Gastroesophageal sphincter (tissue), 3 donors: ENCODE data around the gene MAPK8.

Experiments used
- EP300 ChIP-seq: sonication (generic); formaldehyde crosslinking; IDR thresholded peaks from one replicate; pipeline ENCODE4 v1.6.1; 2017; ENCODE audit warnings: antibody characterized with exemption, mild to moderate bottlenecking
- TF ChIP-seq, protein P1 (sequence below), 4 experiments: fragments of 200-600 bp in 2 of 4; fragments of 450-650 bp in 2 of 4; sonication (generic) in 1 of 4; IDR thresholded peaks; one replicate each; pipeline ENCODE4 v1.5.1; 2017 to 2019; ENCODE audit warnings: antibody characterized with exemption in 4 of 4, mild to moderate bottlenecking in 2 of 4, moderate library complexity in 2 of 4

- TF ChIP-seq, protein P1, sequence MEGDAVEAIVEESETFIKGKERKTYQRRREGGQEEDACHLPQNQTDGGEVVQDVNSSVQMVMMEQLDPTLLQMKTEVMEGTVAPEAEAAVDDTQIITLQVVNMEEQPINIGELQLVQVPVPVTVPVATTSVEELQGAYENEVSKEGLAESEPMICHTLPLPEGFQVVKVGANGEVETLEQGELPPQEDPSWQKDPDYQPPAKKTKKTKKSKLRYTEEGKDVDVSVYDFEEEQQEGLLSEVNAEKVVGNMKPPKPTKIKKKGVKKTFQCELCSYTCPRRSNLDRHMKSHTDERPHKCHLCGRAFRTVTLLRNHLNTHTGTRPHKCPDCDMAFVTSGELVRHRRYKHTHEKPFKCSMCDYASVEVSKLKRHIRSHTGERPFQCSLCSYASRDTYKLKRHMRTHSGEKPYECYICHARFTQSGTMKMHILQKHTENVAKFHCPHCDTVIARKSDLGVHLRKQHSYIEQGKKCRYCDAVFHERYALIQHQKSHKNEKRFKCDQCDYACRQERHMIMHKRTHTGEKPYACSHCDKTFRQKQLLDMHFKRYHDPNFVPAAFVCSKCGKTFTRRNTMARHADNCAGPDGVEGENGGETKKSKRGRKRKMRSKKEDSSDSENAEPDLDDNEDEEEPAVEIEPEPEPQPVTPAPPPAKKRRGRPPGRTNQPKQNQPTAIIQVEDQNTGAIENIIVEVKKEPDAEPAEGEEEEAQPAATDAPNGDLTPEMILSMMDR (IDR thresholded peaks at IDR 0.05): no peak
- no peak for TF ChIP-seq EP300
These were observed 31.8 kb upstream of the MAPK8 start, which contains the start of gene FRMPD2 for GRCh38 chr10:48274636-48275035.
